Lung (tissue), 12 donors: Measurements from ENCODE around the gene MAST4. TPM values are rescaled to one million over a fixed set of nuclear protein-coding genes. Genes with fewer than 3 reads are reported as not detected.
A peak's percentile ranks its signal among the peaks of the same experiment; 100 is the strongest.

Source experiments
- ATAC-seq: fragments of 200-7000 bp; cut with Tn5 transposase; one replicate; pipeline ENCODE4 v1.9.1; 2020; ENCODE audit warnings: moderate number of reproducible peaks; ENCODE audit not compliant: insufficient read depth, low FRiP score
- DNase-seq, 3 donors: peaks; one replicate each; pipeline ENCODE4 v3.0.0-alpha.2; 2013 to 2017
- H3K27ac ChIP-seq, 2 donors: one replicate each; pipeline ENCODE4 v1.5.1; 2013; ENCODE audit warnings: mild to moderate bottlenecking in 2 of 2, moderate library complexity in 2 of 2, control low read depth in 1 of 2, inconsistent platforms in 1 of 2, low read depth in 1 of 2, low read length in 1 of 2
- H3K27me3 ChIP-seq, 3 donors: one replicate each; pipeline ENCODE4 v1.5.1; 2013; ENCODE audit warnings: low read length in 2 of 3; ENCODE audit not compliant: control insufficient read depth in 3 of 3, insufficient read depth in 3 of 3
- H3K36me3 ChIP-seq, 4 donors: one replicate each; pipeline ENCODE4 v1.5.1; 2013; ENCODE audit warnings: low read length in 4 of 4, mild to moderate bottlenecking in 1 of 4, moderate library complexity in 1 of 4; ENCODE audit not compliant: control insufficient read depth in 4 of 4, insufficient read depth in 4 of 4
- H3K4me1 ChIP-seq, 5 donors: one replicate each; pipeline ENCODE4 v1.5.1; 2013; ENCODE audit warnings: low read length in 5 of 5, mild to moderate bottlenecking in 2 of 5, moderate library complexity in 1 of 5; ENCODE audit not compliant: control insufficient read depth in 5 of 5, insufficient read depth in 5 of 5
- H3K4me3 ChIP-seq: one replicate; pipeline ENCODE4 v1.5.1; 2013; ENCODE audit warnings: mild to moderate bottlenecking, control low read depth, moderate library complexity
- H3K9ac ChIP-seq, 2 donors: one replicate each; pipeline ENCODE4 v1.5.1; 2013; ENCODE audit warnings: low read length in 2 of 2, control low read depth in 1 of 2; ENCODE audit not compliant: insufficient read depth in 1 of 2
- H3K9me3 ChIP-seq, 4 donors: one replicate each; pipeline ENCODE4 v1.5.1; 2013; ENCODE audit warnings: low read length in 3 of 4, mild to moderate bottlenecking in 1 of 4, moderate library complexity in 1 of 4; ENCODE audit not compliant: control insufficient read depth in 4 of 4, insufficient read depth in 3 of 4
- WGBS, 2 donors: extraction: QIAGEN DNeasy Blood & Tissue Kit; methylation state at CpG; one replicate each; pipeline ENCODE4 v1.1.7; 2013; 5-methylcytosine and 5-hydroxymethylcytosine counted together
- polyA plus RNA-seq, 2 donors: library from polyadenylated mRNA; stranded (reverse); fragments of 200-250 nt; gene quantifications; one replicate each; pipeline ENCODE4 v1.2.1, GENCODE V29; 2013
- total RNA-seq, 2 donors: library from RNA; depleted of rRNA in 1 of 2; stranded (reverse); fragments of >200 nt in 1 of 2; gene quantifications; one replicate each; pipeline ENCODE4 v1.2.1, GENCODE V29; 2014 to 2021
- TF ChIP-seq, protein P1 (sequence below): IDR thresholded peaks from 2 replicates; pipeline ENCODE4 v1.5.1; 2012; ENCODE audit warnings: mild to moderate bottlenecking; ENCODE audit errors: control extremely low read depth, extremely low read depth
- donor health status: control.
- donor health status: control.
- donor health status: Bipolar disorder and iron deficiency.
- donor health status: healthy.
- donor health status: DM: yes; HTN: yes; CAD: no.

MAST4 gene
- total and polyA plus RNA-seq, 4 donors = 13.9 to 153 (median 46.2) TPM

- DNase-seq = no peak
- WGBS, 2 donors = 53 to 60% methylated on average over 1 of the region's 1 CpG
- no peaks in the 10 kb centered on the region for H3K9me3 ChIP-seq
- TF ChIP-seq, protein P1, sequence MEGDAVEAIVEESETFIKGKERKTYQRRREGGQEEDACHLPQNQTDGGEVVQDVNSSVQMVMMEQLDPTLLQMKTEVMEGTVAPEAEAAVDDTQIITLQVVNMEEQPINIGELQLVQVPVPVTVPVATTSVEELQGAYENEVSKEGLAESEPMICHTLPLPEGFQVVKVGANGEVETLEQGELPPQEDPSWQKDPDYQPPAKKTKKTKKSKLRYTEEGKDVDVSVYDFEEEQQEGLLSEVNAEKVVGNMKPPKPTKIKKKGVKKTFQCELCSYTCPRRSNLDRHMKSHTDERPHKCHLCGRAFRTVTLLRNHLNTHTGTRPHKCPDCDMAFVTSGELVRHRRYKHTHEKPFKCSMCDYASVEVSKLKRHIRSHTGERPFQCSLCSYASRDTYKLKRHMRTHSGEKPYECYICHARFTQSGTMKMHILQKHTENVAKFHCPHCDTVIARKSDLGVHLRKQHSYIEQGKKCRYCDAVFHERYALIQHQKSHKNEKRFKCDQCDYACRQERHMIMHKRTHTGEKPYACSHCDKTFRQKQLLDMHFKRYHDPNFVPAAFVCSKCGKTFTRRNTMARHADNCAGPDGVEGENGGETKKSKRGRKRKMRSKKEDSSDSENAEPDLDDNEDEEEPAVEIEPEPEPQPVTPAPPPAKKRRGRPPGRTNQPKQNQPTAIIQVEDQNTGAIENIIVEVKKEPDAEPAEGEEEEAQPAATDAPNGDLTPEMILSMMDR = no peak
- ATAC-seq = no peak
- H3K4me1 ChIP-seq = peaks cover 10 to 29% (median 13%) of the 10 kb centered on the region in 5 donors
- H3K27ac ChIP-seq = peak overlapping the region in 1 of 2 donors; percentile 17
- H3K9ac ChIP-seq = no peak overlapping the region
- no peaks in the 10 kb centered on the region for H3K27me3 ChIP-seq
- no peak overlapping the region for H3K4me3 ChIP-seq
- H3K36me3 ChIP-seq = peaks cover 0 to 6% (median 5%) of the 10 kb centered on the region in 4 donors
These were observed 455.0 kb downstream of the MAST4 start for GRCh38 chr5:67051164-67051563.

DNA sequence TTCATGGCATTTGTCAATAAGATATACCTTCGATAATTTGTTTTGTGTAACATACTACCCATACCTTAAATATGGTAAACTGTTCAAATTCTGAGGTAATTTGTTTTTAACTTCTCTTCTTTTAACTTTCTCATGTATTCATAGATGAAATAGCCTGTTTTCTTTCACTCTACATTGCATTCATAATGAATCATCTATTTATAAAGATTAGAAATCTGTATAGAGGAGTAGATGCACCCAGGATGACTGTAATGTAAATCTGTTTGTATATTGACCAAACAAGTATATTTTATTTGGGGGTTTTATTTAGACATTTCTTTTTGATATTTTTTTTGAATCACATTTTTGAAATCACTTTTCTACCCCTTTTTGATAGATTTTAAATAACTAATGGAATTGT lies 455.8 kb downstream of the MAST4 start:
- TF ChIP-seq, protein P1 = no peak
- DNase-seq (no peak), ATAC-seq (no peak)
- H3K9ac ChIP-seq = no peak overlapping the region
- H3K9me3 ChIP-seq = no peaks in the 10 kb centered on the region
- 95 to 98% methylated on average over 1 of the region's 1 CpG for WGBS, 2 donors
- no peak overlapping the region for H3K4me3 ChIP-seq
- no peaks in the 10 kb centered on the region for H3K27me3 ChIP-seq
- H3K27ac ChIP-seq = no peak overlapping the region
- peaks cover 2 to 9% (median 6%) of the 10 kb centered on the region in 4 donors for H3K36me3 ChIP-seq
- H3K4me1 ChIP-seq = peaks cover 9 to 24% (median 12%) of the 10 kb centered on the region in 5 donors

- TF ChIP-seq, protein P1 = no peak
- H3K36me3 ChIP-seq = peaks cover 3 to 11% (median 8%) of the 10 kb centered on the region in 4 donors
- no peaks in the 10 kb centered on the region for H3K9me3 ChIP-seq
- no peaks in the 10 kb centered on the region for H3K27me3 ChIP-seq
- H3K27ac ChIP-seq = no peak overlapping the region
- no peak overlapping the region for H3K4me3 ChIP-seq
- no peak overlapping the region for H3K9ac ChIP-seq
- ATAC-seq (no peak), DNase-seq (no peak)
- H3K4me1 ChIP-seq = peaks cover 3 to 22% (median 10%) of the 10 kb centered on the region in 5 donors
- WGBS, 2 donors = 41 to 59% methylated on average over 1 of the region's 1 CpG
These were observed 457.0 kb downstream of the MAST4 start for GRCh38 chr5:67053229-67053628.
